ENCODE measurements around the gene UNC119.

UNC119 gene

DNA sequence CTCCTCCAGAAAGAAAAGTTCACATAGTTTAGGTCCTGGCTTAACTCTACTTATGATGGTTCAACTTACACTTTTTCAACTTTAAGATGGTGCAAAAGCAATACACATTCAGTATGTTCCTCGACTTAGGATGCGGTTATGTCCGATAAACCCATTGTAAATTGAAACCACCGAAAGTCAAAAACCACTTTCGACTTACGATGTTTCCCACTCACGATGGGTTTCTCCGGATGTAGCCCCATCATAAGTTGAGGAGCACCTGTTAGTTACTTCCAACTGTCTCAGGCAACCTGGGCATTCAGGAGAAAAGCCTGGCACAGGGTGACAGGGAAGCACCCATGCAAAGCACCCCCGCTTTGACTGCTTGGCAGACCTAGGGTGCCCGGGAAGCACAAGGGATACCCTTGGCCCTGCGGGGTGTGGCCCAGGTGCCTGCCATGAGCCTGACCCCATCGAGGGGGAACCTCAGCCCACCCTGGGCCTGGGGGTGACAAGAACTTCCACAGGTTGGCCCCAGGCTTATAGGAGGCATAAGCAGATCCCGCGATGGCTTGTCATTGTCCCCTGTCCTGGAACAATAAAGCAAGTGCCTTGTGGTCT lies 14.0 kb downstream of the UNC119 start:
- Mint-ChIP-seq H3K9me3 (ENCODE audit: low read depth) (no peaks in the 10 kb centered on the region), H3K36me3 (no peaks in the 10 kb centered on the region), H3K27ac (no peak overlapping the region), H3K4me1 (ENCODE audit: low read depth) (no peaks in the 10 kb centered on the region), H3K4me3 (no peak overlapping the region), H3K27me3 (no peaks in the 10 kb centered on the region)

DNA sequence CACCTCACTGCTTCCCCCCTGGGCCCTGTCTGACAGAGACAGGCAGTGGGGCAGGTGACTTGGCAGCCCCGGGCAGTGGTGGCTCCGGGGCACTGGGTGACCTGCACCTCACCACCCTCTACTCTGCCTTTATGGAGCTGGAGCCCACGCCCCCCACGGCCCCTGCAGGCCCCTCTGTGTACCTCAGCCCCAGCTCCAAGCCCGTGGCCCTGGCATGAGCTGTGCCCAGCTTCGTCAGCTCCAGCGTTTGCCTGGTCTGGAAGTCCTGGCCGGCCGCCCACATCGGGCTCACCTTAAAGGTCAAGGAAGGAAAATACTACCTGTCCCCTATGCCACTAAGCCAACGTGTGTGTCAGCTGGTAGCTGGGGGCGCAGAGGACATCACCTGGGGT lies 15.2 kb downstream of the UNC119 start:
- no peaks in the 10 kb centered on the region for H3K9me3 Mint-ChIP-seq (ENCODE audit: low read depth)
- H3K36me3 Mint-ChIP-seq, result no peaks in the 10 kb centered on the region
- H3K4me3 Mint-ChIP-seq, result no peak overlapping the region
- H3K27ac Mint-ChIP-seq, result no peak overlapping the region
- no peaks in the 10 kb centered on the region for H3K4me1 Mint-ChIP-seq (ENCODE audit: low read depth)
- H3K27me3 Mint-ChIP-seq, result no peaks in the 10 kb centered on the region

DNA sequence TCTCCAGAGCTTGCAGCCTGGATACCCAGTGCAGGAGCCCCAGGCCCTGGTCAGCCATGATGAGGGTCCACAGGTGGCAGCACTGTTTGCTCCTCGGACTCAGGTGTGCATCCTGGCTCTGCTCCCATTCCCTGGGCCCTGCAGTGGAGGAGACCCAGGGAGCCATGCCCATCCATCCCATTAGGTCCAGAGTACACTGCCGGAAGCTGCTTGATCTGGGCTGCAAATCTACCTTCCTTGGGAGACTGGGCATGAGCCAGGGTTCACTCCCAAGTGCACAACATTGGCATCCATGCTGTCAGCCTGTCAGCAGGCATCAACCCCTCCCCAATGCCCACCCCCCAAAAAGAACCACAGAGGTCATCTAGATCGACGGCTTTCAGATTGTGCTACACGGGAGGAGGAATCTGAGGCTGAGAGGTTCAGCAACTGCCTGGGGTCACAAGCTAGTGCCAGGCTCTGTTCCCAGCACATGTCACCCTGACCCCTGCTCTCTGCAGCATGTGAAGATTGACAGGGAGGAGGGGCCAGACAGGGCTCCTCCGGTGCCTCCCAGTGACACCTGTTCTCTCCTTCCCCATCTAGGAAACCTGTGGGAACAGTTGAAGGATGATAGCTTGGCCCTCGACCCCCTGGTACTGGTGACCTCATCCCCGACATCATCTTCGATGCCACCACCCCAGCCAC lies 15.7 kb downstream of the UNC119 start:
- Mint-ChIP-seq H3K27me3 (no peaks in the 10 kb centered on the region), H3K4me1 (ENCODE audit: low read depth) (no peaks in the 10 kb centered on the region), H3K27ac (no peak overlapping the region), H3K4me3 (no peak overlapping the region), H3K36me3 (no peaks in the 10 kb centered on the region), H3K9me3 (ENCODE audit: low read depth) (no peaks in the 10 kb centered on the region)

DNA sequence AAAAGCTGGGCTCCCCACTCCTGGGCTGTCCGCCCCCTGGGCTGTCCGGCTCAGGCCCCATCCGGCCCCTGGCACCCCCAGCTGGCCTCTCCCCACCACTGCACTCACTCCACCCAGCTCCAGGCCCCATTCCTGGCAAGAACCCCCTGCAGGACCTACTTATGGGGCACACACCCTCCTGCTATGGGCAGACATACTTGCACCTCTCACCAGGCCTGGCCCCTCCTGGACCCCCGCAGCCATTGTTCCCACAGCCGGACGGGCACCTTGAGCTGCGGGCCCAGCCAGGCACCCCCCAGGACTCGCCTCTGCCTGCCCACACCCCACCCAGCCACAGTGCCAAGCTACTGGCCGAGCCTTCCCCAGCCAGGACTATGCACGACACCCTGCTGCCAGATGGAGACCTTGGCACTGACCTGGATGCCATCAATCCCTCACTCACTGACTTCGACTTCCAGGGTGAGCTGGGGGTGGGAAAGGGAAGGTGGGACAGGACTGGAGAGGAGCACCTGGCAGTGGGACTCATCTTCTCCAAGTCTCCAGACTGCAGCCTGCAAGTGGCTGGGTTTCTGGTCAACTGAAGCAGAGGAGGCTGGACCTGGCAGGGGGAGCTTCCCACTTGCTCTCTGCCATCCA lies 17.6 kb downstream of the UNC119 start:
- Mint-ChIP-seq H3K27ac (no peak overlapping the region), H3K4me3 (no peak overlapping the region), H3K36me3 (no peaks in the 10 kb centered on the region), H3K9me3 (ENCODE audit: low read depth) (no peaks in the 10 kb centered on the region), H3K4me1 (ENCODE audit: low read depth) (no peaks in the 10 kb centered on the region), H3K27me3 (no peaks in the 10 kb centered on the region)

DNA sequence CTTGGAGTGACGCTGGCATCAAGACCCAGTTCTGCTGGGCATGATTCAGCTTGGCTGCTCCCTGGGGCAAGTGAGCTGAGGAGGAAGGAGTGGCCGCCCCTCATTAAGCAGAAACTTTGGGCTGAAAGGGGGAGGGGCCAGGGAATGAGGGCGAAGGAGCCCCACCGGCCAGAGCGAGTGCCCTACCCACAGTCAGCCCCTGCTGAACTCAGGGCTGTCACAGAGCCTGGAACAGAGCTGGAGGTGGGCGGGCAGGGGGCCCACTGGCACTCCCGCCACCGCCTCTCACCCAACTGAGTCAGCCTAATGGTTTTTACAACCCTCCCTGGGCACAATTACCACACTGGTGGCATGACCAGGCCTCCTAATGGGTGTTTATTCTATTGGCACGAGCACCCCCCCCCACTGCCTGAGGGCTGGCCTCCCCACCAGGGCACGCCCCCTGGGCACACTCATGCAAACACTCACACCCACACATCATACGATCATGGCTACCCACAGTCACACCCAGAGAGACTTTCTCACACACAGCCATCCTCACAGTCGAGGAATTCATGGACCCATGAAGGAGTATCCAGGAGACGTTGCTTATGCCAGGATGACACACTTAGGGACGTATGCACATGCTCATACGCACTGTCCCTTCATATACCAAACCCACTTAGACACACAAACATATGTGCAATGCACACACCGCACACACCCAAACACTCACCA lies 19.2 kb downstream of the UNC119 start:
- H3K36me3 Mint-ChIP-seq, result no peaks in the 10 kb centered on the region
- no peak overlapping the region for H3K27ac Mint-ChIP-seq
- no peak overlapping the region for H3K4me3 Mint-ChIP-seq
- no peaks in the 10 kb centered on the region for H3K9me3 Mint-ChIP-seq (ENCODE audit: low read depth)
- H3K27me3 Mint-ChIP-seq, result no peaks in the 10 kb centered on the region
- H3K4me1 Mint-ChIP-seq (ENCODE audit: low read depth), result no peaks in the 10 kb centered on the region

DNA sequence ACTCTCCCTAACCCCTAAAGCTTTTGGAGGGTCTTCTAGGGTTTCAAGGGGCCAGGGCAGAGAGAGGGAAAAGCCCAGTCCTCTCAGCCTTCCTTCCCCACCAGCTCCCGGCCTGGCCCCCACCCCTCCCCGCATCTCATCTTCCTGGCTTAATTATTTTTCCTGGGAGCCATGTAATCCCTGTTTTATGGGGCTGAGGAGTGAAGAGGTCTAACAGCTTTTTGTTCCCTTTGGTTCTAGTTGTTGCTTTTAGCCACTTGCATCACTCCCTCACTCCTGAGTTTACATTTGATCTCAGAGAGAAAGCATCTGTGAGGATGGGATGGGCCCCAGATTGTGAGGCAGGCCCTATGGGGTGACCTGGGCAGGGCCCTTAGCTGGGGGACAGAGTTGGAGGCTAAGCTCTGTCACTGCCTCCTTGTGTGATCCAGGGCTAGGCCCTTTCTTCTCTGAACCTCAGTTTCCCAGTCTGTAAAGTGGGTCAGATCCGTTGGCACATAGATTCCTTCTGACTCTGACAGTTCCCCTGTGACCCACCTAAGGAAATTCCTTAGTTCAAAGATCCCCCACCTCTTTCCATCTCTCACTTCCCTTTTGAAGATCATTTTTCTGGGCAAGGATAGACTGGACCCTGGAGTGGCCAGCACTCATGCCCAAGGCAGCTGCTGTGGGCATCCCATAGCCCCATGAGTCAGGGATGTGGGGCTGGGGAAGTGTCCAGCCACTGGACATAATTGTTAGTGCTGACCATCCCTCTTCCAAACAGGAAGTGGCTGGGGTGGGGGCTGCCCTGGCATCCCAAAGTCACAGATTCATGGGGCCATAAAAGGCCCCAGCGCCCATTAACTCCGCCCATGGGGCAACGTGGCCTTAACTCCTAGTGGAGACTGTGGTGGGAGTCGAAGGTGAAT lies 20.1 kb downstream of the UNC119 start:
- H3K4me1 Mint-ChIP-seq (ENCODE audit: low read depth), result no peaks in the 10 kb centered on the region
- no peaks in the 10 kb centered on the region for H3K27me3 Mint-ChIP-seq
- H3K4me3 Mint-ChIP-seq, result no peak overlapping the region
- no peaks in the 10 kb centered on the region for H3K36me3 Mint-ChIP-seq
- H3K27ac Mint-ChIP-seq, result no peak overlapping the region
- no peaks in the 10 kb centered on the region for H3K9me3 Mint-ChIP-seq (ENCODE audit: low read depth)

DNA sequence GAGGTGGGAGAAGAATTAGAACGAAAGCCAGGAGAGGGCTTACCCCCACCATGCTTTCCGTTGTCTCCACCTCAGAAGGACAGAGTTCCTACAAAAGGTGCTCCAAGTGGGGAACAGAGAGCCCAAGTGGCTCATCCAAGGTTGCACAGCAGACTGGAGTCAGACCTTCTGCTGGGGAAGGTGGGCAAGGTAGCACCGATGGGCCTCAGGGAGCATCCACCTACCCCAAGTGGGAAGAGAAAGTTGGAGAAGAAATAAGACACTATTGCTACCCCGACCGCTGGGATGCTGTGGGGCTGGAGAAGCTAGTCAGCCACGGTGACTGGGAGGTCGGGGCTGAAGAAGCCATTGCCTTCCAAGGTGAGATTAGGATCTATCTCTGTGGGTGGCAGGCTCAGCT lies 21.5 kb downstream of the UNC119 start:
- no peaks in the 10 kb centered on the region for H3K27me3 Mint-ChIP-seq
- no peak overlapping the region for H3K27ac Mint-ChIP-seq
- no peak overlapping the region for H3K4me3 Mint-ChIP-seq
- H3K36me3 Mint-ChIP-seq, result no peaks in the 10 kb centered on the region
- H3K9me3 Mint-ChIP-seq (ENCODE audit: low read depth), result no peaks in the 10 kb centered on the region
- H3K4me1 Mint-ChIP-seq (ENCODE audit: low read depth), result no peaks in the 10 kb centered on the region

DNA sequence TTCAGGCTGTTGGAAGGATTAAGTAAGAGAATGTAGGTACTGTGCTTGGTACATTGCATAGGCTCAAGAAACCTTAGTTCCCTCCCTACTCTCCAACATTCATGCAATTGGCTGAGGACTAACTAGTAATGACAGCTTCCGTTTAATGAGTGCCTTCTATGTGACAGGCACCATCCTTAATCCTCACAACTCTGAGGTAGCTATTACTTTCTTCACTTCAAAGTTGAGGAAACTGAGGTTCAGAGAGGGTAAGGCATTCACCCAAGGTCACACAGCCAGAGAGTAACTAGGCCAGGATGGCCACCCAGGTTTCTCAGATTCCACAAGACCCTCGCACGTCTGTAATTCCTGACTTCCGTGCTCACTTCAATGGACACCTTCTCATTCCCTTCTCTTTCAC lies 22.2 kb downstream of the UNC119 start:
- H3K27me3 Mint-ChIP-seq, result no peaks in the 10 kb centered on the region
- H3K9me3 Mint-ChIP-seq (ENCODE audit: low read depth), result no peaks in the 10 kb centered on the region
- no peaks in the 10 kb centered on the region for H3K36me3 Mint-ChIP-seq
- H3K27ac Mint-ChIP-seq, result no peak overlapping the region
- H3K4me3 Mint-ChIP-seq, result no peak overlapping the region
- H3K4me1 Mint-ChIP-seq (ENCODE audit: low read depth), result no peaks in the 10 kb centered on the region

DNA sequence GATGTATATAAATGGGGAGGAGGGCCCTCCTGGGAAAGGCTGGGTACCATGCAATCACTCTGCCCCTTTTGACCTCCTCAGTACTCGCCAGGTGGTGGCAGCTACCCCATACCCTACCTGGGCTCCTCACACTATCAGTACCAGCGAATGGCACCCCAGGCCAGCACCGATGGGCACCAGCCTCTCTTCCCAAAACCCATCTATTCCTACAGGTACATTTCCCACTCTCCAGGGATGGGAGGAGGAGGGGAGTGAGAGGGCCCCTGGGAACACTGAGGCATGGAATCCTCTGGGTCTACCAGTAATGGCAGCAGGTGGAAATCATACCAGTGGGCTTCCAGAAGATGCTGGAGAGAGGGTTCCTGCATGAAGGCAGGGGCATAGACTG lies 23.4 kb downstream of the UNC119 start:
- Mint-ChIP-seq H3K27me3 (no peaks in the 10 kb centered on the region), H3K27ac (no peak overlapping the region), H3K9me3 (ENCODE audit: low read depth) (no peaks in the 10 kb centered on the region), H3K36me3 (no peaks in the 10 kb centered on the region), H3K4me1 (ENCODE audit: low read depth) (no peaks in the 10 kb centered on the region), H3K4me3 (no peak overlapping the region)

DNA sequence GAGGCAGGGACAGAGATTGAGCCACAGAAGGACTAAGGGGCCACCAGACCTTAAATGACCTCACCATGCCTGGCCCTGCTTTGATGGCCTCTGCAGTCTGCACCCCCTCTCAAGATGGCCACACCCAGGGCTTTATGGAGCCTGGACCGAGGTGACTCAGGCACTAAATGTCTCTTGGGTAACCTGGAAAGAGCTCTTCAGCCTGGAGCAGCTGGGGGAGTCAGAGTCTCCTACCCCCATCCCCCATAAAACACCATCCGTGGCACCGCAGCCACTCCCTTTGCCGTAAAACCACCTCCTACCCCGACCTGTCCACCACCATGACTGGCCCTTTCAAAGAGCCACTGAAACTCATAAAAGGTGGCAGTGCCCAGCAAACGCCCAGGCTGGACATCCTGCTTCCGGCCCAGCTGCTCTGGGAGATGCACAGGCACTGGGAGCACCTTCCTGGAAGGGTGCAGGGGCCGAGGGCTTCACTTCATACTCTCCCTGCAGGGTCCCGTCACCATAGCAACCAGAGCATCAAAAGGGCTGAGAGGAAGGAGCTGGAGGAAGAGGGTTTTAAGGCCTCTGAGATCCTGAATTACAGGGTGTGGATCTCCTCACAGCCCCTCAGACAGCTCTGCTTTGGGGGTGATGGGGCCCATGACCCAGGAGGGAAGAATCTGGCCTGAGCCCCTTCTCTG lies 24.0 kb downstream of the UNC119 start:
- no peaks in the 10 kb centered on the region for H3K9me3 Mint-ChIP-seq (ENCODE audit: low read depth)
- no peaks in the 10 kb centered on the region for H3K27me3 Mint-ChIP-seq
- H3K4me1 Mint-ChIP-seq (ENCODE audit: low read depth), result no peaks in the 10 kb centered on the region
- no peak overlapping the region for H3K4me3 Mint-ChIP-seq
- H3K36me3 Mint-ChIP-seq, result no peaks in the 10 kb centered on the region
- H3K27ac Mint-ChIP-seq, result no peak overlapping the region

DNA sequence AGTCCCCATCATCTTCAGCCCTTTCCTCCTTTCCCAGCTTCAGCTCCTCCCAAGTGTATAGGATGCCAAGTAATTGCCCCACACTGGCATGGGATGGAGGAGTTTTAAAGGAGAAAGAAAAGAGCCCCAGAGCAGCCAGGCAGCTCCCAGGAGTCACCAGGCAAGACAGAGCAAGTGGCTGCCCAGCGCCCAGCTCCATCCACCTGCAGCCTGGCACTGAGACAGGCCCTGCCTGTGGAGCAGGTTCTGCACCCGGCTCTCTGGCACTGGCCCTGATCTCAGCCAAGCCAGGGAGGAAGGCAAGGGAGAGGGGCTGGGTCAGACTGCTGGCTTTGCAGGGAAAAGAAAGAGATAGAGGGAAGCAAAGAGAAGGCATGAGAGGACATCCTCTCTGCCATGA lies 24.6 kb downstream of the UNC119 start:
- no peaks in the 10 kb centered on the region for H3K36me3 Mint-ChIP-seq
- no peaks in the 10 kb centered on the region for H3K4me1 Mint-ChIP-seq (ENCODE audit: low read depth)
- H3K9me3 Mint-ChIP-seq (ENCODE audit: low read depth), result no peaks in the 10 kb centered on the region
- H3K27me3 Mint-ChIP-seq, result no peaks in the 10 kb centered on the region
- H3K4me3 Mint-ChIP-seq, result no peak overlapping the region
- no peak overlapping the region for H3K27ac Mint-ChIP-seq

DNA sequence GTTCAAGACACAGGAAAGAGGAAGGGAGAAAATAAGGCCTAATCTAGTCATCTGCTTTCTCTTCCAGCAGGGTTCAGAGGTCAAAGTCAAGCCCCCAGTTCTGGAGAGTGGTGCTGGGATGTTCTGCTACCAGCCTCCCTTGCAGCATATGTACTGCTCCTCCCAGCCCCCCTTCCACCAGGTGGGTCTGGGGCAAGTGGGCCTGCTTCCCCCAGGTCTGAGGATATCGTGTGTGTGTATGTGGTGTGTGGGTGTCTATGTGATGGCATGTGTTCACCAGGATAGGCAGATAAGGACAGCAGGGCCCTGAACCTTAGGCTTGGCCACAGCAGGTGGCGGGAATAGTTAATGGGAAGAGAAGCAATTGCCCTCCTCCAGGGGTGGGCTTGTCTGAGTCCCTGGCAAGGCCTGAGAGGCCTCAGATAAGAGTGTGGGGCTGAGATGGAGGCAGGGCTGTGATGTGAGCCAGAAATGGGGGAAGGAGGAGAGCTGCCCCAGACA lies 25.2 kb downstream of the UNC119 start:
- Mint-ChIP-seq H3K27ac (no peak overlapping the region), H3K9me3 (ENCODE audit: low read depth) (no peaks in the 10 kb centered on the region), H3K4me1 (ENCODE audit: low read depth) (no peaks in the 10 kb centered on the region)

DNA sequence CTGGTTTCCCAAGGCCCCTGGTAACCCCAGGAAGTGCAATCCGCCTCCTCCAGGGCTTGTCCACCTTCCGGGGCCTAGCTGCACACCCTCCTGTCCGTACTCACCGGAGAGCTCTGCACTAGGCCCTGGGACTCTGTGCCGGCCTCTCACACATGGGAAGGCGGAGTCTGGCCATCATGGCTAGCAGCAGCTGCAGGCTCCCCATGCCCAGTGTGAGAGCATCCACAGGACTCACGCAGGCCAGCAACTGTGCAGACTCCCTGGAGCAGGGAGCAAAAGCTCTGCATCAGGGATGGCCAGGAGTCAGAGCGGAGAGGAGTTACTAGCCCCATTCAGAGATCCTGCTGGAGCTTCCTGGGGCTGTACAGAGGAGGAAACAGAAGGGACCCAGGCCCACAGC lies 26.0 kb downstream of the UNC119 start:
- Mint-ChIP-seq H3K4me1 (ENCODE audit: low read depth) (no peaks in the 10 kb centered on the region), H3K27ac (no peak overlapping the region), H3K9me3 (ENCODE audit: low read depth) (no peaks in the 10 kb centered on the region), H3K36me3 (no peaks in the 10 kb centered on the region), H3K4me3 (no peak overlapping the region), H3K27me3 (no peaks in the 10 kb centered on the region)

More for the DNA sequence above, 25.2 kb downstream of the UNC119 start:
- Mint-ChIP-seq H3K36me3 (no peaks in the 10 kb centered on the region), H3K27me3 (no peaks in the 10 kb centered on the region), H3K4me3 (no peak overlapping the region)
